Right kidney (tissue), 9 donors: ENCODE results near the gene OR10AG1.

Experiments used
- DNase-seq: peaks from one replicate; pipeline ENCODE4 v3.0.0-alpha.2; 2016
- long read RNA-seq, 8 donors: transcript quantifications; one replicate each; lab custom pipeline, GENCODE V29; 2026

The OR10AG1 gene, protein sequence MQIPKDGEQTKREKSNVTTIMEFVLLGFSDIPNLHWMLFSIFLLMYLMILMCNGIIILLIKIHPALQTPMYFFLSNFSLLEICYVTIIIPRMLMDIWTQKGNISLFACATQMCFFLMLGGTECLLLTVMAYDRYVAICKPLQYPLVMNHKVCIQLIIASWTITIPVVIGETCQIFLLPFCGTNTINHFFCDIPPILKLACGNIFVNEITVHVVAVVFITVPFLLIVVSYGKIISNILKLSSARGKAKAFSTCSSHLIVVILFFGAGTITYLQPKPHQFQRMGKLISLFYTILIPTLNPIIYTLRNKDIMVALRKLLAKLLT
- long read RNA-seq, donor 1 = 0 reads
- long read RNA-seq, donor 2 = 0 reads
- long read RNA-seq, donor 3 = 0 reads
- long read RNA-seq, donor 4 = 0 reads
- long read RNA-seq, donor 5 = 0 reads
- long read RNA-seq, donor 6 = 0 reads
- long read RNA-seq, donor 7 = 0 reads
- long read RNA-seq, donor 8 = 0 reads

- no peak for DNase-seq
These were observed at the start of gene OR10AG1 for GRCh38 chr11:55969845-55970244. OR10AG1 (minus strand) TSS chr11:55969945; CDS start chr11:55969907, 38 bp downstream.

GRCh38 chr11:56013805-56014204 lies 44.1 kb upstream of the OR10AG1 start:
- no peak for DNase-seq

- no peak for DNase-seq
These were observed 41.0 kb upstream of the OR10AG1 start for GRCh38 chr11:56010716-56011115.

DNA sequence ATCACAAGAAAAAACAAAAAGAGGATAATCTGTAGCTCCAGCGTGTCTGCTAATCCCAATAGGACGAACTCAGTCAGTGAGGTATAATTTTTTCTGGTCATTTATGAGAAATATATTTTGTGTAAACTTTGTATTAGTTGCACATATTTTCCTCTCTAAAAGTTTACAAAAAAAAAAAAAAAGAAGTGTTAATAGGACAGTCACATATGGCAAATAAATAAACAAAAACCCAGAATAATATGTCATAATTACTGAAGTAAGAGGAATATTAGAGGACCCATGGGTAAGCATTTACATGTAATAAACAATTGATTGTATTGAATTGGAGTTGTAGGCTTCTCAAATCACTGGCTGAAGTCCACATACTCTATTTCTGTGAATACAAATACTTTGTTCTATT lies 24.8 kb upstream of the OR10AG1 start, which contains the start of gene OR5F1:
Gene OR5F1, minus strand, starts transcription at position 101 of the 400 bp plus-strand sequence. Its CDS starts 0 bp downstream, at position 101.
- no peak for DNase-seq

- DNase-seq = no peak
These were observed 1.2 kb upstream of the OR10AG1 start for GRCh38 chr11:55970935-55971334.

DNA sequence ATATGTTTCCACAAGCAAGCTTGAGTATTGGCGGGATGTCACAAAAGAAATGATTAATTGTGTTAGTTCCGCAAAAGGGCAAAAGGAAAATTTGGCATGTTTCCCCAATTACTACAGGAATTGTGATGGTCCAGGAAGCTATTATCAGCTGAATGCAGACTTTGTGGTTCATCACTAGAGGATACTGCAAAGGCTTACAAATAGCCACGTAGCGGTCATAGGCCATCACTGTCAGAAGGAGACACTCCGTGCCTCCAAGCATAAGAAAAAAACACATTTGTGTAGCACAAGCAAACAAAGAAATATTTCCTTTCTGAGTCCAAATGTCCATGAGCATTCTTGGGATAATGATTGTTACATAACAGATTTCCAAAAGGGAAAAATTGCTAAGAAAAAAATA lies 1.8 kb downstream of the OR10AG1 start:
- no peak for DNase-seq

GRCh38 chr11:55966391-55966790 lies 3.4 kb downstream of the OR10AG1 start:
- no peak for DNase-seq

GRCh38 chr11:55956521-55956920 lies 13.2 kb downstream of the OR10AG1 start:
- DNase-seq = no peak

DNA sequence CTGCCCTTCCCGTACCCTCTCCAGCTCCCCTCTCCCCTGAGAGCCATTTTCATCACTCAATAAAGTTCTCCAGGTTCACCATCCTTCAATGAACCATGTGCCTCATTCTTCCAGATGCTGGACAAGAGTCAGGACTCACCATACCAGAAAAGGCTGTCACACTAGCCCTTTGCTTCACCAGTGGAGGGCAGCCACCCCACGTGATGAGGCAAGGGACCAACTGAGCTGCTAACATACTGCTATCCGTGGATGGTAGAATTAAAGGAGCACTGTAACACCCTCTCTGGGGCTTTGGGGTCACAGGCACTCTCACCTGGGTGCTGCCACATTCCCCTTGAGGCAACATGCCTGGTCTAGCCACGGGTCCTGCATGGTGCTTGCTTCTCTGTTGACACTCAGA lies 20.4 kb downstream of the OR10AG1 start:
- DNase-seq = no peak

GRCh38 chr11:55942785-55943392 lies 26.9 kb downstream of the OR10AG1 start:
- DNase-seq = no peak

GRCh38 chr11:55936300-55936699 lies 33.4 kb downstream of the OR10AG1 start, which contains the start of gene OR5I1:
OR5I1 (minus strand) TSS chr11:55936400; CDS start chr11:55936400, 0 bp downstream.
- no peak for DNase-seq

GRCh38 chr11:55920537-55920936 lies 49.2 kb downstream of the OR10AG1 start:
- DNase-seq = no peak
